ENCODE data around the gene SLC22A5. TPM values are rescaled to one million over a fixed set of nuclear protein-coding genes. Genes with fewer than 3 reads are reported as not detected.

SLC22A5 gene
- total and polyA plus RNA-seq, 2 donors (not counting 1 experiment from before 2014, with no cell fraction given): 5.7 to 12.9 TPM

GRCh38 chr5:132433141-132433540 lies 63.6 kb downstream of the SLC22A5 start:
- Histone ChIP-seq H3K36me3 (replicated peaks in 1 of 2; ENCODE audit: control extremely low read depth in 1 of 2, control insufficient read depth in 1 of 2, extremely low read depth in 1 of 2, insufficient read depth in 2 of 2, low read length in 1 of 2) (peaks cover 0 to 35% of the 10 kb centered on the region in 2 experiments), H3K4me1 (ENCODE audit: control insufficient read depth in 2 of 2, insufficient read depth in 2 of 2, low read length in 2 of 2) (peaks cover 63 to 67% of the 10 kb centered on the region in 2 donors), H3K4me2 (replicated peaks; ENCODE audit: low read depth, low read length, poor library complexity, severe bottlenecking) (no peak overlapping the region), H2AFZ (ENCODE audit: insufficient read depth, low read depth, low read length, poor library complexity, severe bottlenecking) (no peak overlapping the region), H3K9me3 (ENCODE audit: control extremely low read depth in 1 of 3, control insufficient read depth in 2 of 3, insufficient read depth in 1 of 3, low read length in 2 of 3) (no peaks in the 10 kb centered on the region), H3K4me3 (ENCODE audit: control extremely low read depth in 1 of 5, extremely low read depth in 1 of 5, insufficient read depth in 1 of 5, low read depth in 2 of 5, low read length in 4 of 5) (no peak overlapping the region), H3K9ac (ENCODE audit: low read length) (no peak overlapping the region), H4K20me1 (ENCODE audit: control insufficient read depth, insufficient read depth, low read length, poor library complexity, severe bottlenecking) (peaks cover 68% of the 10 kb centered on the region), H3K27ac (ENCODE audit: low read length in 2 of 2) (no peak overlapping the region), H3K79me2 (ENCODE audit: control insufficient read depth, insufficient read depth, low read length) (peaks cover 100% of the 10 kb centered on the region), H3K27me3 (replicated peaks in 1 of 4; ENCODE audit: control extremely low read depth in 1 of 4, control insufficient read depth in 3 of 4, insufficient read depth in 4 of 4, low read length in 3 of 4) (no peaks in the 10 kb centered on the region)
- 100% methylated on average over 2 of the region's 6 CpGs for WGBS (ENCODE audit: insufficient coverage)
- no peak overlapping the region for H3K4me3 Mint-ChIP-seq
- TF ChIP-seq CTCF (IDR thresholded peaks at IDR 0.05) (no peak), EZH2 (IDR thresholded peaks at IDR 0.05; ENCODE audit: borderline replicate concordance, insufficient read depth, low read depth, low read length, poor library complexity, severe bottlenecking) (no peak)
- POLR2A ChIA-PET: interaction anchor here (0.6 kb wide), 1 partner anchor 103 kb away, joined by 3 read pairs; no protein-coding TSS in a partner anchor
- H3K9me3 Mint-ChIP-seq (ENCODE audit: insufficient read depth): no peaks in the 10 kb centered on the region
- ATAC-seq (ENCODE audit: low read depth): no peak
- no peaks in the 10 kb centered on the region for H3K27me3 Mint-ChIP-seq
- CTCF ChIA-PET: interaction anchor here (11.2 kb wide), 1 partner anchor 57 kb away, joined by 109 read pairs; the partner anchor contains the start of gene IRF1
- no peak overlapping the region for H3K27ac Mint-ChIP-seq
- intact Hi-C loops (cut with micrococcal nuclease): no loop called here
- no peak for DNase-seq
- H3K4me1 Mint-ChIP-seq: peaks cover 87% of the 10 kb centered on the region

GRCh38 chr5:132434416-132435286 lies 65.1 kb downstream of the SLC22A5 start:
- no peak overlapping the region for H2AFZ ChIP-seq (ENCODE audit: insufficient read depth, low read depth, low read length, poor library complexity, severe bottlenecking)
- H3K27me3 ChIP-seq (replicated peaks in 1 of 4; ENCODE audit: control extremely low read depth in 1 of 4, control insufficient read depth in 3 of 4, insufficient read depth in 4 of 4, low read length in 3 of 4): no peaks in the 10 kb centered on the region
- no peak overlapping the region for H3K4me3 ChIP-seq (ENCODE audit: control extremely low read depth in 1 of 5, extremely low read depth in 1 of 5, insufficient read depth in 1 of 5, low read depth in 2 of 5, low read length in 4 of 5)
- H3K4me2 ChIP-seq (replicated peaks; ENCODE audit: low read depth, low read length, poor library complexity, severe bottlenecking): no peak overlapping the region
- no peaks in the 10 kb centered on the region for H3K9me3 ChIP-seq (ENCODE audit: control extremely low read depth in 1 of 3, control insufficient read depth in 2 of 3, insufficient read depth in 1 of 3, low read length in 2 of 3)
- H3K4me1 Mint-ChIP-seq: peaks cover 83% of the 10 kb centered on the region
- H3K36me3 ChIP-seq (replicated peaks in 1 of 2; ENCODE audit: control extremely low read depth in 1 of 2, control insufficient read depth in 1 of 2, extremely low read depth in 1 of 2, insufficient read depth in 2 of 2, low read length in 1 of 2): peaks cover 0 to 36% of the 10 kb centered on the region in 2 experiments
- peaks cover 60% of the 10 kb centered on the region for H4K20me1 ChIP-seq (ENCODE audit: control insufficient read depth, insufficient read depth, low read length, poor library complexity, severe bottlenecking)
- WGBS (ENCODE audit: insufficient coverage): 95% methylated on average over 12 of the region's 12 CpGs
- no peak for DNase-seq
- ChIA-PET CTCF (interaction anchor here (0.6 to 5.6 kb wide), 3 partner anchors 8 to 1544 kb away, joined by 3 to 43 read pairs (median 4); no protein-coding TSS in a partner anchor), POLR2A (interaction anchor here (0.5 kb wide), 1 partner anchor 38 kb away, joined by 8 read pairs; no protein-coding TSS in a partner anchor)
- peaks cover 98% of the 10 kb centered on the region for H3K79me2 ChIP-seq (ENCODE audit: control insufficient read depth, insufficient read depth, low read length)
- no peak for ATAC-seq (ENCODE audit: low read depth)
- TF ChIP-seq EZH2 (IDR thresholded peaks at IDR 0.05; ENCODE audit: borderline replicate concordance, insufficient read depth, low read depth, low read length, poor library complexity, severe bottlenecking): no peak
- no peak for TF ChIP-seq CTCF (IDR thresholded peaks at IDR 0.05)
- H3K9me3 Mint-ChIP-seq (ENCODE audit: insufficient read depth): no peaks in the 10 kb centered on the region
- peak overlapping the region; percentile 74 for H3K27ac Mint-ChIP-seq
- H3K4me1 ChIP-seq (ENCODE audit: control insufficient read depth in 2 of 2, insufficient read depth in 2 of 2, low read length in 2 of 2): peaks cover 49 to 65% of the 10 kb centered on the region in 2 donors
- H3K4me3 Mint-ChIP-seq: no peak overlapping the region
- H3K27ac ChIP-seq (ENCODE audit: low read length in 2 of 2): no peak overlapping the region
- H3K9ac ChIP-seq (ENCODE audit: low read length): no peak overlapping the region
- H3K27me3 Mint-ChIP-seq: no peaks in the 10 kb centered on the region
- intact Hi-C loops (cut with micrococcal nuclease): no loop called here
